ENCODE results near the gene LMOD2.

The LMOD2 gene

DNA sequence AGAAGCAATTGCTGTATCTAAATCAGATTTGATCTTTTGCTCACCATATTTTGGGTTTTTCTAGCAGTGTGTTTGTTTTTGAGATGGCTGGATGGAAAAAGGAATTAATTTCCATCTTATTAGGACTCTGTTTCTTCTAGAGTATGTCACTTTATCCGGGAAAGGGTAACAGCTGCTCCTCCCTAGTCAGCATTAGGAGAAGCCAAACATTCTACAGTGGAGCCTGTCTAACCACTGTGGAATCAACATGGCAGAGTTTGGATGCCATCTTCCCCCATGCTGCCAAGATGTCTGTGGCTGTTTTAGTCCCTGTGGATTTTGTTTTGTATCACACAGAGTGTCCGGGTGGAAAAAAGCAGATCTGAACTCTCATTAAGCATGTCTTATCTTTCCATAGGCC, 16.0 kb upstream of the LMOD2 start:
- DNase-seq (ENCODE audit: low read depth, low spot score) = no peak

DNA sequence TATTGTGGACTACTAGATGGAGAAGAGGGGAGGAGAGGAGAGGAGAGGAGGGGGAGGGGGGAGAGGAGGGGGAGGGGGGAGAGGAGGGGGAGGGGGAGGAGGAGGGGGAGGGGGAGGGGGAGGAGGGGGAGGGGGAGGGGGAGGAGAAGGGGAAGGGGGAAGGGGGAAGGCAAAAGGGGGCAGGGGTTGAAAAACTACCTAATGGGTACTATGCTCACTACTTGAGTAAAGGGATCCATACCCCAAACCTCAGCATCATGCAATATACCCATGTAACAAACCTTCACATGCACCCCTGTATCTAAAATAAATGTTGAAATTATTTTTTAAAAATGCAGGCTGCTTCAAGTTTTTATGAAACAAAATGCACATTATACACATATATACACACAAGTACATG, 15.1 kb upstream of the LMOD2 start:
- DNase-seq (ENCODE audit: low read depth, low spot score) = no peak

DNA sequence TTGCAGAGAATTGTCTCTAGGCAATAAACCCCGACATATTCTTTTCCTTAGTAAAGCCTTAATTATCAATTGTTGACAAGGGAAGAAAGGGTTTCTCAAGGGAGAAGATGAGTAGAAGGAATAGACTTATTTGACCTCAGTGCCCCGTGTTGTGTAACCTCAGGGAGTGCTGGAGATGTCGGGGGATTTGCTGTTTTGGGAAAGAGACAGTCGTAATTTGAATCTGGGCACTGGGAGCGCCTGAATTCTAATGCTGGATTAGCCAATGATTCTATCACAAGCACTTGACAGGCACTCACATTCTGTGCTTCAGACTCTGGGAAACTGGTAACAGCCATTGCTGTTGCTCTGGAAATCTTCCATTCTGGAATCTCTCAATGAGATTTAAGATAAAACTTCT, 13.8 kb upstream of the LMOD2 start:
- no peak for DNase-seq (ENCODE audit: low read depth, low spot score)

DNA sequence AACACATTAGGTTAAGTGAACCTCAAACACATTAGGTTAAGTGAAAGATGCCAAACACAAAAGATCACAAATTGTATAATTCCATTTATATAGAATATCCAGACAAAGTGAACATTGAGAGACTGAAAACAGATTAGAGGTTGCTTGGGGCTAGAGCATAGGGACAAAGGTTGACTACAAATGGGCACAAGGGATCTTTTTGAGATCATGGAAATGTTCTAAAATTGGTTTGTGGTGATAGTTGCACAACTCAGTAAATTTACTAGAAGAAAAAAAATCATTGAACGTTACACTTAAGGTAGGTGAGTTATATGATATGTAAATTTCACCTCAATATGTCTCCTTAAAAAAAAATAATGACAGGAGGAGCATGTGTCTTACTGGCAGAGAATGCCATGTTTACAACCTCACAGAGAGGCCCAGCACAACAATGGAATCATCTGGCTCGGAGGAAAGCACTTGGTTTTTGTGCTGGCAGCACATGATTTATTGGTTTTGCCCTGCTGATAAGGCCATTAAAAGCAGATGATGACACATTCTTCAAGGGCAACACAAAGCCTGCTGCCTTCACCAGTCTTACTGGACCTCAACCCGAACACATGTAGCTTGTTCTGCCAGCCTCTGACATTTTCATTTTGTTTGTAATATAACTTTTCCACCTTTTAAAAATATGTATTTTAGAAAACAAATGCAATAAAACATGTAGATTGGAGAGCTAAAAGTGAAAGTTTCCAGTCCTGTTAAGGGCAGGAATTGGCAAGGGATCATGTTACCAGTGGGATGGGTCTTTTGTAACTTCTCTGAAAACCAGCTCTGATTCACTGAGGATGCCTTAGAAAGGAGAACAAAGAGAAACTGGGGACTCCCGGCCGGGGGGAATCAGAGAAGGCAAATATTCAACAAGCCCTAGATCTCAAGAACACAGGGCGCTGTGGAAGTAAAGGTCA, 11.9 kb upstream of the LMOD2 start:
- no peak for DNase-seq (ENCODE audit: low read depth, low spot score)

DNA sequence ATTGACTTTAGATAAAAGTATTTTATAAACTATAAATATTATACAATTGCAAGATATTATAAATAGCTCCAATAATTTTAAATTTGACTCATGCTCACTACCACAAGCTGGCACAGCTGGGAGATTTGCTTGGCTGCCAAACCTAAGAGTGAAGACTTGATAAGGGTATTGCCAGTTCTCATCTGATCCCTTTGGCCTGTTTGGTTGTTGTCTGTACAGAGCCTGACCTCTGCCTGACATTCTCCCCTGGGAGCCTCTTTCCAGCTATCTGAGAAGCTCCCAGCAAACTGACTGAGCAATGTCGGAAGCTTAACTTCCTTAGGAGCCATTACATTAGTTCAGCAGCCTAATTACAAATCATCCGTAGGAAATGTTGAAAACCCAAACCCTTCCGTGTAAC, 10.2 kb upstream of the LMOD2 start:
- no peak for DNase-seq (ENCODE audit: low read depth, low spot score)

DNA sequence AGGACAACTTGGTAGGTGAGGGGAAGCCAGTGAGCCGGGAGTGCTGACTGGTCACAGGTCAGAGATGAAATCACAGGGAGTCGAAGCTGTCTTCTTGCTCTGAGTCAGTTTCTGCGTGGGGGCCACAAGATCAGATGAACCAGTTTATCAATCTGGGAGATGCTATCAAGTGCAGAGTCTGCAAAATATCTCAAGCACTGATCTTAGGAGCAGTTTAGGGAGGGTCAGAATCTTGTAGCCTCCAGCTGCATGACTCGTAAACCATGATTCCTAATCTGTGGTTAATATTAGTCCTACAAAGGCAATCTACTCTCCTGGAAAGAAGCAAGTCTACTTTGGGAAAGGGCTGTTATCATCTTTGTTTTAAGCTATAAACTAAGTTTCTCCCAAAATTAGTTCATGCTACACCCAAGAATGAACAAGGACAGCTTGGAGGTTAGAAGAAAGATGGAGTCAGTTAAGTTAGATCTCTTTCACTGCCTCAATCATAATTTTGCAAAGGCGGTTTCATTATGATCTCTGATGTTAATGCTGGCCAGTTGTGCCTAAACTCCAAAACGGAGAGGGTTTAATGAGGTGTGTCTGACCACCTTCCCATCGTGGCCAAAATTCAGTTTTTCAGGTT, 8.4 kb upstream of the LMOD2 start:
- no peak for DNase-seq (ENCODE audit: low read depth, low spot score)

DNA sequence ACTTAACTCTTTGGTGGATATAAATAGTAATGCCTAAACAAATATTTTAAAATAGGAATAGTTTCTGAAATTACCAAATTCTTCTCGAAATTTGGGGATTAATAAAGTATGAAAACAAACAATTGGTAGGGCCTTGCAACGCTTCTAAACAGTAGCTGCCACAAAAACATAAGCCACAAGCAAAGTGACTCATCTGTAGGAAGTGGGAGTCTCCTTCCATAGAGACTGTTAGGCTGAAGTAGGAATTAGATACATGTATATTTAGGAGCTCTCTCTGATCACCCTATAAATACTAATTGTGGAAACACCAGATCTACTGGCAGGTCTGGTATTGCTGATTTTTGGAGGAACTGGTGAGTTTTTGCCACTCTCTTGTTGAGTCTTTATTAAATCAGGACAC, 5.7 kb upstream of the LMOD2 start:
- DNase-seq (ENCODE audit: low read depth, low spot score) = no peak

DNA sequence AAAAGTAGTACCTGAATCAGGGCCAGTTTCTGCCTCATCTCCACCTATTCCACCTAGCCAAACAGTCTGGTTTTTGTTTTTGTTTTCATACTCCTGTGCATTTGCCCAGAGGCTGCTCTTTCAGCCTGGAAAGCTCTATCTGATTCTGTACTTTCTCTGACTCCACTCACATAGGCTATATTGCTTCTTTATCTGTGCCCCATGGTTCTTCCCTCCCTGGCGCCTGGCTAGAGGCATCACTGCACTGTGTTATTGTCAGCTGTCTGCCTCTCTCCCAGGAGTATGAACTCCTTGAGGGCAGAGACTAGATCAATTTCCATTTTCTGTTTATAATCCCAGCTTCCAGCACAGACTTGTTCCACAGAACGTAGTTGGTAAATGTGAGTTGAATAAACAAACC, 5.1 kb upstream of the LMOD2 start:
- no peak for DNase-seq (ENCODE audit: low read depth, low spot score)

DNA sequence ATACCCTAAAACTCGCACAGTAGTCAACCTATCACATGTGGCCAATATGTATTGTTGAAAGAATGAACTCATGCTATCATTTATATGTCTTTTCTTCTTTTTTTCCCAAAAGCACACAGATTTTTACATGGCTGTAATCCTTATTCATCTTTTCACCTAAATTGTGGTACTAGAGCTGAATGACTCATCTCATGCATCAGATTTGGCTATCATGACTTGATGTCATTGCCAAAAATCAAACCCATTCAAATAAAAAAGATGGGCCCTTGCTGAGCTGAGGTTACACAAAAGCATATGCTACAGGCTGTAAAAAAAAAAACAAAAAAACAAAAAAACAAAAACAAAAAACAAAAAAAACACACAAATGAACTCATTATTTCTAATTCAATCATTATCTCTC, 3.3 kb upstream of the LMOD2 start:
- DNase-seq (ENCODE audit: low read depth, low spot score) = no peak

DNA sequence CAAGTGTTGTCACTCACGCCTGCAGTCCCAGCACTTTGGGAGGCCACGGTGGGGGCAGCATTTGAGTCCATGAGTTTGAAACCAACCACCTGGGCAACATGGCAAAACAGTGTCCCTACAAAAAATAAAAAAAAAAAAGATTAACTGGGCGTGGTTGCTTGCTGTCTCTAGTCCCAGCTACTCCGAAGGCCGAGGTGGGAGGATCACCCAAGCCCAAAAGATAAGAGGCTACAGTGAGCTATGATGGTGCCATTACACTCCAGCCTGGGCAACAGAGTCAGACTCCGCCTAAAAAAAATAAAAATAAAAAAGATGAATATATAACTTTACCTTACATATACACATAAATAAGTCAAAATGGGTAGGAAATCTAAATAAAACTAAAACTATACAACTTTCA, 2.5 kb upstream of the LMOD2 start:
- DNase-seq (ENCODE audit: low read depth, low spot score) = no peak

DNA sequence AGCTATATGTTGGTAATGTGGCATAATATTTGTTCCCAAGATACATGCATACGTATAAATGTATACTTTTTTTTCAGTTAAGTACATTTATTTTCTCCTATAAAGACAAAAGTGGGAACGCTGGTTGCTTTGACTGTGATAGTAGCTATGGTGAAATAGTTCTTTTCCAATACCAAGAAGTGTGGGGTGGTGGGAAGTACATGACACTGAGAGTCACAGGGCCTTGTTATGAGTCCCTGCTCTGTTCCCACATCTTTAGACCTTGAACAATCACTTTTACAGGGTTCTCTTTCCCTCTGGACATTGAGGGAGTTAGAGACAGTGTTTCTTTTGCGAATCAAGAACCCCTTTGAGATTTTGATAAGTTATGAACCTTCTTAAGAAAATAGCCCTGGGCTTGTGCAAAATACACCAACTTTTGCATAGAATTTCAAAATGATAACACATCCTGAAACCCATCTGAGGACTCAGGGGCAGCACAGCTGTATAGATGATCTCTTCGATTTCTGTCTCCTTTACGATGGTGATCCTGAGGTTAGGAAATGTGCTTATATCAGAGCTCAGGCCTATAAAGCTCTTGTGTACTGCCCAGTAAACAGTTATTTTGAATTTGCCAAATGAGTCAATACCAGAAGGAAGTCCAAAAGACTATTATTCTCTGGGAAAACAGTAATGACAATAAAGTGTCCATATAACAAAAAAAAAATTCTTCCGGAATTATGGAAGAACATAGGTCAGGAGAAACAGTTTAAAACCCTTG, 1.1 kb downstream of the LMOD2 start:
- no peak for DNase-seq (ENCODE audit: low read depth, low spot score)

DNA sequence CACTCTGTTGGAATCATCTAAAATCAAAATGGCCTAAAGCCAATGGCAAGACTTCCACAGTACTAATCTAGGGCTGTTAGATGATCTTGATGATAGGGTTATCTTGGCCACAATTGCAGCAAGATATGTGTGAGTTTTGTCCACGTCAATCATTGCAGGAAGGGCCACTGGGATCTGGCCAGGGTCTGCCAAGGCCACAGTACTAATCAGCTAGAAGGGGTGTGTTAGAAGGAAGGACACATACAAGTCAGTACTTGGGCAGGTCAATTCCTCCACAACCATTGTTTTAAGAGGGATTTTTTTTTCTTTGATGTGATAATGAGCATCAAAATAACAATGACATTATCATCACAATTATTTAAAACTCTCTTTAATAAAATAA, 1.6 kb downstream of the LMOD2 start:
- DNase-seq (ENCODE audit: low read depth, low spot score) = no peak

DNA sequence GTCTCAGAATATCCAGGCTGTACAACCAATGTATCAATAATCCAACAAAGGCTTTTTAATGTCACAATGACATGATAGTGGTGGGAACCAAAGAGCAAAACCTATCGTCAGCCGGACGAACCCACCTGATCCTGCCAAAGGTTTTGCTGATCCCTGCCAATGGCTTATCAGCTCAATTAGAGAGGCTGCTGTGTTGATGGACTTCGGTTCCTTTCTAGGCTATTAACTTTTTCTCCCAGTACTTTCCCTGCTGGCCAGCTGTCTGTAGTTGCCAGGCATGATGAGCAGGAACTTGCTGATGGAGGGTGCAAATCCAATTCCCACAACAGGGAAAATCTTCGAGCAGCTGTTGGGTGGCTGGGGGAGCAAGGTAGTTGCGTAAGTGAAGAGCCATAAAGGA, 2.4 kb downstream of the LMOD2 start:
- no peak for DNase-seq (ENCODE audit: low read depth, low spot score)

DNA sequence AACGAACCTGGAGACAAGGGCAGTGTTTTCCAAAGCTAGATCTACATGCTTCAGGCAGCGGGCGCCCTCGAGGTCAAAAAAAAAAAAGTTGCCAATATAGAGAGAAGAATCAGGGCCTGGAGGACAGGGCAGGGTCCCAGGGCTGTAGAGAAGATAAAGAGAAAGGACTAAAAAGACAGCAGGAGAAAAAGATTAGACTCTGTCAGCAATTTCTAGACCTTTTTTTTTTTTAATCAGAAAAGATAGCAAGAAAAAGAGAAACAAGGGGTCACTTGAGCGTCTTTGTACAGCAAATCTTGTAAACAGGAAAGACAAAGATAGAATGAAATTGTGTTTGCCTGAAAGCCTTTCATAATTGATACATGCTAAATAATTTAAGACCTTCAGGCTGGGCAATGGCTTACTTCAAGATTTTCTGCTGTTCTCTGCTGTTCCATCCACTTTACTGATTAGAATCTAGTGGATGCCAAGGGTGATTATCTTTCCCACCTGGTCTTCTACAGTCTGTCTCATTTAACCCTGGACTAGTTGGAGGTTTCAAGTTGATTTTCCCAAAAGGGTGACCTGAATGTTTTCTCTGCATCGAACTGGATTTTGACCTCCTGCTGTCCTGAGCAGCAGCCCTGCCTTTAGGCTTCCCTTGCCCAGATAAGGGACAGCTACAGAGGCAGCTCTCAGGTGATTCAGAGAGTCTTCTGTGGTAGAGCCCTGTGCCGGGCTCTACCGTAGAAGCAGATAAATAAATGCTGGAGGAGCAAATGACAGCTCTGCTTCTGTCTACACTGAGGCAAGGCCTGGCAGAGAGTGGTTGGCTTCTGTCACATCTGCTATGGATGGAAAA, 5.1 kb downstream of the LMOD2 start:
- no peak for DNase-seq (ENCODE audit: low read depth, low spot score)

DNA sequence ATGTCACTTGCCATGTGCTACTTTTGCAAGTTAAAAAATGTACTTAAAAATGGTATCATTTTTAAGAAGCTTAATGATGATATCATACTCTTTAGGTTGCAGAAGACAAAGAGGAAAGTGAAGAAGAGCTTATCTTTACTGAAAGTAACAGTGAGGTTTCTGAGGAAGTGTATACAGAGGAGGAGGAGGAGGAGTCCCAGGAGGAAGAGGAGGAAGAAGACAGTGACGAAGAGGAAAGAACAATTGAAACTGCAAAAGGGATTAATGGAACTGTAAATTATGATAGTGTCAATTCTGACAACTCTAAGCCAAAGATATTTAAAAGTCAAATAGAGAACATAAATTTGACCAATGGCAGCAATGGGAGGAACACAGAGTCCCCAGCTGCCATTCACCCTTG, 6.1 kb downstream of the LMOD2 start:
- no peak for DNase-seq (ENCODE audit: low read depth, low spot score)

DNA sequence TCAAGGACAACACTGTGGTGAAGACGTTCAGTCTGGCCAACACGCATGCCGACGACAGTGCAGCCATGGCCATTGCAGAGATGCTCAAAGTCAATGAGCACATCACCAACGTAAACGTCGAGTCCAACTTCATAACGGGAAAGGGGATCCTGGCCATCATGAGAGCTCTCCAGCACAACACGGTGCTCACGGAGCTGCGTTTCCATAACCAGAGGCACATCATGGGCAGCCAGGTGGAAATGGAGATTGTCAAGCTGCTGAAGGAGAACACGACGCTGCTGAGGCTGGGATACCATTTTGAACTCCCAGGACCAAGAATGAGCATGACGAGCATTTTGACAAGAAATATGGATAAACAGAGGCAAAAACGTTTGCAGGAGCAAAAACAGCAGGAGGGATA, 6.6 kb downstream of the LMOD2 start:
- no peak for DNase-seq (ENCODE audit: low read depth, low spot score)

DNA sequence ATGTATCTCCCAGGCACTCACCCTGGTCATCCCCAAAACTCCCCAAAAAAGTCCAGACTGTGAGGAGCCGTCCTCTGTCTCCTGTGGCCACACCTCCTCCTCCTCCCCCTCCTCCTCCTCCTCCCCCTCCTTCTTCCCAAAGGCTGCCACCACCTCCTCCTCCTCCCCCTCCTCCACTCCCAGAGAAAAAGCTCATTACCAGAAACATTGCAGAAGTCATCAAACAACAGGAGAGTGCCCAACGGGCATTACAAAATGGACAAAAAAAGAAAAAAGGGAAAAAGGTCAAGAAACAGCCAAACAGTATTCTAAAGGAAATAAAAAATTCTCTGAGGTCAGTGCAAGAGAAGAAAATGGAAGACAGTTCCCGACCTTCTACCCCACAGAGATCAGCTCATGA, 7.1 kb downstream of the LMOD2 start:
- DNase-seq (ENCODE audit: low read depth, low spot score) = no peak

DNA sequence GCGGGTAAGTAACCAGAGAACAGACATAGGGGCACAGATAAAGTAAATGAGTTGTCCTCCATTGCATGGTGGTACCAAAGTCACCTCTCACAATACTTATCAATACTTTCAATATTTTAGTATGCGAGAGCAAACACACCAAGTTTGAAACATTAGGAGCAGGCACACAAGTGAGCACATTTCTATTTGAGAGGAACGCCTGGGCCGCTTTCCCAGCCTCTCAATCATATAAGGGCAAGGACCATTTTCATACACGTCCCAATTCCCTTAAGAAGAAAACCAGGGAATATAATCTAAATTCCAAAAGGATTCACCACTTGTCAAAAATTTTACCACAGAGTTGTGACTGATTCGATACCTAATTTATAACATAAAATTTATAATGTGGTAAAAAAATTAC, 7.5 kb downstream of the LMOD2 start:
- DNase-seq (ENCODE audit: low read depth, low spot score) = no peak

DNA sequence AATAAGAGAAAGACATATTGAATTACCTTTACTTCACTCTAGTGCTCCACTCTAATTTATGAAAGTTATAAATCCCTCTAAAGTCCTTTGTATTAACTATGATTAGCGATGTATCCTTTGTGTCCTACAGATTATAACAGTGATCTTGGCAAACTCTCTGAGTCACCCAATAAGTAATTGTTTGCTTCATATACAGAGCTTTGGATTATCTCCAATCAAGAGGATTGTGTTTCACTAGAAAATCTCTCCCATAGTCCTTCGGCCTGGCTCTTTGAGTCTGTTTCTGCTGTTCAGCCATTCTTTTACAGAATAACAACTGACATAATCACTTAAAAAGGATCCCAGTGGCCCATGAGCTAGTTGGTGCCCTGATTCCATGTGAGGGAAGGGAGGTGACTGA, 9.5 kb downstream of the LMOD2 start:
- DNase-seq (ENCODE audit: low read depth, low spot score) = no peak

DNA sequence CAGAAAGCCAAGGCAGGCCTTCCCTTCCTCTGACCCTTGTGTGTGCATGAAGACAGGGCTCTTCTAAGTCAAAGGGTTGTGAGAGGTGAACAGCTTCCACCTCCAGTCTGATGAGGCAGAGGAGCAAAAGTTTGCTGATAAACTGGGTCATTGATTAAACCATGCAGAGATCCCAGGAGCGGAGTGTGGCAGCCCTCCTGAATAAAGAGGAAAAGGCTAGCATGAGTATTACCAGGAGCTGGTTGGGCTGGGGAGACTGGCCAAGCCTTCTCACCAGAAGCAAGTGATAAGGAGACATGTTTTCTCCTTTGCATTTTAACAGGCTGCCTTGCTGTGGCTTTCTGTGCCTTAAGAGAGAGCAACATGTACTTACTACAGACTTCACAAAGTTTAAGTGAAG, 10.2 kb downstream of the LMOD2 start:
- no peak for DNase-seq (ENCODE audit: low read depth, low spot score)

DNA sequence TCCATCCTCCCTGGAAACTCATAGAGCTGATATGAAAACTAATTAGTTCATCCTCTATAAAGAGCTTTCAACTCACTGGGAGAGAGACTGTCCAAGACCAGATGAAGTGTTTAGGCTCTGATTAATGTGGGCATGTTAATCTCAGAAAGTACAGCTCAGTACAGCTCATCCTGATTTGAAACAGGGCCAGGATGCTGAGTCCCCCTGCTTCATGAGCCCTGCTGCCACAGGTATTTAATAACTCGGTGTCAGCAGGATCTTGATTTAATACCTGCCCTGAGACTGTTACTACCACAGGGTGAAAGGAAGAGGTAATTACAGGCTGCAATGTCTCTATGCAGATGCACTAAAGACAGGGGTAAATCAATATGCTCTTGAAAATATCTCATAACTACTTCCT, 10.8 kb downstream of the LMOD2 start:
- DNase-seq (ENCODE audit: low read depth, low spot score) = no peak

DNA sequence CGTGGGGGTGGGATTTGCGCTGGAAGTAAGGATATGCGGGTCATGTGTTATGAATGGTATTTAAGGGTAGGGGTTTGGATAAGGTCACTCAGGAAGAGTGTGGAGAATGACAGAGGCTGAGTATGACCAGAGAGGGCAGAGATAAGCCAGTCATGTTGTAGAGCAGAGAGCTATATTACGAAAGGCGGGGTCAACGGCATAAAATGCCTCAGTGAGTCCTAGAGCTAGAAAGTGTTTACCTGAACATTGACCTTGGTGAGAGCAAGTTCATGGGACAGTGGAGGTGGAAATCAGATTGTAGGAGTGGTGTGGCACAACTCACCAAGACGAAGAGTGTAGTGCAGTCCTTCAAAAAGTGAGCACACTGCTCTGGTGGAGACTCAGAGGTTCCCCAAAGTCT, 13.8 kb downstream of the LMOD2 start:
- no peak for DNase-seq (ENCODE audit: low read depth, low spot score)
